ENCODE results near the gene ACOXL. TPM values are rescaled to one million over a fixed set of nuclear protein-coding genes. Genes with fewer than 3 reads are reported as not detected.

ACOXL gene
- total and polyA plus RNA-seq, 2 of the 8 experiments (the other 6 are each of a cell fraction or from before 2014, with no cell fraction given), result 11.4 to 20.6 TPM

DNA sequence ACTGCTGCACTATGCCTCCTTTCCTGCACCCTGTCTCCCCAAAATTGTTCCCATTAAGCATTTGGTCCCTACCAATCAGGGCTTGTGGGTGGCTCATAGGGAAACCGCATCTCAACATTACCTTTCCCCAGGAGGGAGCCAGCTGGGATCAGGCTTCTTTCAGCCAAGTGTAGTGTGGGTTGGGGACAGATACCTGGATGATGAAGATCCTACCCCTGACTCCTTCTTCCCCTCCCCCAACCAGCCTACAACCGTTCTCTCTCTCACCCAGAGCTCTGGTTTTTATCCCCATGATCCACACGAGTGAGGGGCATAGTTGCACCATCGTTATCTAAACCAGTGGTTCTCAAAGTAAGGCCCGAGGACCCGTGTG, 40.0 kb downstream of the ACOXL start:
- H3K18ac ChIP-seq (ENCODE audit: extremely low read depth, low read length), result 0 out of 2 replicates have a peak overlapping the region, but pooled peaks have one; percentile 4
- no peak for DNase-seq (ENCODE audit: low read depth in 1 of 2, low spot score in 2 of 2)
- TF ChIP-seq SIN3A (conservative IDR thresholded peaks at IDR 0.05 in 1 of 2, IDR thresholded peaks at IDR 0.05 in 1 of 2; ENCODE audit: low read depth in 1 of 2, low read length in 2 of 2) (no peak), CBX8 (IDR thresholded peaks at IDR 0.05; ENCODE audit: borderline replicate concordance, low read depth, low read length) (no peak), CHD1 (IDR thresholded peaks at IDR 0.05; ENCODE audit: low read depth, low read length) (no peak), POLR2A (IDR thresholded peaks at IDR 0.05; ENCODE audit: control extremely low read depth in 1 of 2, low read depth in 2 of 2, low read length in 2 of 2) (peak in 1 of 2 experiments; percentile 31; a peak in 1 of 3 replicates), KDM4A (IDR thresholded peaks at IDR 0.05; ENCODE audit: low read depth, low read length, severe bottlenecking) (no peak), MAX (IDR thresholded peaks at IDR 0.05) (no peak), RNF2 (IDR thresholded peaks at IDR 0.05; ENCODE audit: borderline replicate concordance, low read depth, low read length, missing control alignments, poor library complexity, severe bottlenecking) (no peak), RFX5 (IDR thresholded peaks at IDR 0.05; ENCODE audit: borderline replicate concordance, low read depth, low read length) (no peak), ASH2L (IDR thresholded peaks at IDR 0.05; ENCODE audit: low read length) (peak; percentile 96), RBBP5 (IDR thresholded peaks at IDR 0.05; ENCODE audit: borderline replicate concordance, low read depth, low read length) (peak; percentile 77; the same call in 1 of the 2 replicates), SIRT6 (IDR thresholded peaks at IDR 0.05; ENCODE audit: low read length) (no peak), TEAD4 (IDR thresholded peaks at IDR 0.05; ENCODE audit: low read depth, low read length) (no peak), GABPA (IDR thresholded peaks at IDR 0.05; ENCODE audit: borderline replicate concordance, insufficient read depth, low read length) (no peak)

More for the DNA sequence above, 40.0 kb downstream of the ACOXL start:
- Histone ChIP-seq H4K8ac (ENCODE audit: extremely low read depth, insufficient read depth, low read length) (no peak overlapping the region), H4K5ac (ENCODE audit: insufficient read length, low read depth, low read length) (no peak overlapping the region), H3K9ac (replicated peaks in 1 of 4; ENCODE audit: extremely low read depth in 1 of 4, low read depth in 3 of 4, low read length in 3 of 4) (no peak overlapping the region), H3K27me3 (replicated peaks in 1 of 4; ENCODE audit: control insufficient read depth in 3 of 4, extremely low read depth in 1 of 4, insufficient read depth in 3 of 4, low read length in 3 of 4) (no peaks in the 10 kb centered on the region), H2BK15ac (ENCODE audit: low read length) (no peak overlapping the region), H3K14ac (ENCODE audit: insufficient read length) (no peak overlapping the region), H3K23ac (ENCODE audit: insufficient read length) (no peak overlapping the region), H4K20me1 (replicated peaks in 1 of 2; ENCODE audit: control insufficient read depth in 1 of 2, insufficient read depth in 2 of 2, low read length in 2 of 2) (peaks cover 1 to 4% of the 10 kb centered on the region in 2 experiments), H4K91ac (replicated peaks; ENCODE audit: insufficient read length, low read length) (no peak overlapping the region), H3K4me1 (replicated peaks in 1 of 4; ENCODE audit: control insufficient read depth in 3 of 4, insufficient read depth in 4 of 4, low read length in 3 of 4) (peaks cover 18 to 37% (median 28%) of the 10 kb centered on the region in 4 experiments), H2BK5ac (ENCODE audit: low read depth, low read length) (peak overlapping the region; percentile 36; the same call in 1 of the 2 replicates), H2BK20ac (ENCODE audit: low read length) (0 out of 2 replicates have a peak overlapping the region, but pooled peaks have one; percentile 50), H2BK120ac (replicated peaks; ENCODE audit: low read depth, low read length) (no peak overlapping the region), H3K23me2 (ENCODE audit: low read depth, low read length) (peaks cover 5% of the 10 kb centered on the region), H2BK12ac (ENCODE audit: low read depth, low read length) (peak overlapping the region; percentile 40; the same call in 1 of the 2 replicates), H3K36me3 (ENCODE audit: control insufficient read depth in 2 of 4, insufficient read depth in 4 of 4, low read length in 3 of 4) (no peaks in the 10 kb centered on the region; a peak in 1 of 8 replicates), H3K4me2 (ENCODE audit: insufficient read depth in 1 of 2, low read depth in 2 of 2, low read length in 2 of 2) (peak overlapping the region; percentile 67 to 68), H2AFZ (ENCODE audit: low read length) (no peak overlapping the region), H3K9me3 (ENCODE audit: insufficient read depth in 2 of 2, low read depth in 1 of 2, low read length in 1 of 2) (no peaks in the 10 kb centered on the region), H3K4ac (replicated peaks; ENCODE audit: insufficient read length, low read depth, low read length) (no peak overlapping the region), H2AK5ac (ENCODE audit: low read depth, low read length) (no peak overlapping the region; the same call in 1 of the 2 replicates), H3K4me3 (ENCODE audit: extremely low read depth in 1 of 4, insufficient read depth in 2 of 4, low read depth in 3 of 4, low read length in 4 of 4) (peak overlapping the region in 3 of 4 experiments; percentile 22 to 36 (median 29); a peak in 5 of 8 replicates), H3K79me2 (ENCODE audit: control insufficient read depth in 1 of 2, insufficient read depth in 2 of 2, low read length in 2 of 2) (peaks cover 0 to 11% of the 10 kb centered on the region in 2 experiments; a peak in 2 of 4 replicates), H3K79me1 (ENCODE audit: low read depth, low read length) (peaks cover 5% of the 10 kb centered on the region), H3K27ac (ENCODE audit: low read depth, low read length) (0 out of 2 replicates have a peak overlapping the region, but pooled peaks have one; percentile 29), H3K56ac (replicated peaks; ENCODE audit: insufficient read length, low read depth, low read length) (no peak overlapping the region)
- FAIRE-seq, result no peak
- WGBS, 2 experiments (ENCODE audit: extremely low coverage in 1 of 2, insufficient coverage in 1 of 2, insufficient read length in 1 of 2, insufficient replicate concordance in 2 of 2, low coverage in 1 of 2, low lambda C conversion rate in 2 of 2, missing lambda C conversion rate in 1 of 2), result 47% methylated on average over 6 of the region's 6 CpGs; no CpG with 5 or more reads in 1 of the 2 experiments
- ChIA-PET CTCF (ENCODE audit: partially characterized antibody) (interaction anchor here (1.0 to 4.5 kb wide), 5 partner anchors 17 to 162 kb away, joined by 3 to 22 read pairs (median 4); no protein-coding TSS in a partner anchor), POLR2A (ENCODE audit: partially characterized antibody) (interaction anchor here (0.8 to 1.7 kb wide), 3 partner anchors 9 to 83 kb away, joined by 3 to 5 read pairs (median 5); no protein-coding TSS in a partner anchor)
